H1 (cell line): ENCODE data around the gene CNR2. TPM values are rescaled to one million over a fixed set of nuclear protein-coding genes. Genes with fewer than 3 reads are reported as not detected.

Experiments used
- CTCF ChIA-PET: fragments of 300-600 bp; sonication (Branson Sonifier 250); formaldehyde crosslinking; loops from one replicate; lab custom pipeline; 2021; ENCODE audit not compliant: partially characterized antibody; lab: Charles Lee
- POLR2A ChIA-PET: fragments of 300-600 bp; sonication (Branson Sonifier 250); formaldehyde crosslinking; loops from one replicate; lab custom pipeline; 2021; ENCODE audit warnings: inconsistent platforms; ENCODE audit not compliant: partially characterized antibody; lab: Charles Lee
- DNase-seq, 2 experiments: peaks; one replicate each; pipeline versions ENCODE4 v3.0.0 to v3.0.0-alpha.2; 2010 to 2022; ENCODE audit warnings: low spot score in 2 of 2, low read depth in 1 of 2, mixed read lengths in 1 of 2
- FAIRE-seq: peaks from 2 replicates; lab custom pipeline; 2011; peaks lifted over from hg19 to GRCh38; lab: Jason Lieb, UNC
- H2AFZ ChIP-seq: 2 replicates; pipeline ENCODE4 v1.8.1; 2012; ENCODE audit warnings: low read length, inconsistent platforms
- H2AK5ac ChIP-seq: 2 replicates; pipeline ENCODE4 v1.6.1; 2013; ENCODE audit warnings: low read depth, low read length
- H2BK120ac ChIP-seq: replicated peaks from 2 replicates; pipeline ENCODE3; 2013; ENCODE audit warnings: low read depth, low read length, inconsistent platforms
- H2BK12ac ChIP-seq: 2 replicates; pipeline ENCODE4 v1.6.1; 2013; ENCODE audit warnings: low read depth, low read length
- H2BK15ac ChIP-seq: 2 replicates; pipeline ENCODE4 v1.6.1; 2013; ENCODE audit warnings: low read length
- H2BK20ac ChIP-seq: 2 replicates; pipeline ENCODE4 v1.6.1; 2013; ENCODE audit warnings: low read length
- H2BK5ac ChIP-seq: 2 replicates; pipeline ENCODE4 v1.6.1; 2013; ENCODE audit warnings: low read depth, low read length
- H3K14ac ChIP-seq: 2 replicates; pipeline ENCODE4 v1.6.1; 2013; ENCODE audit warnings: inconsistent platforms; ENCODE audit not compliant: insufficient read length
- H3K18ac ChIP-seq: 2 replicates; pipeline ENCODE4 v1.6.1; 2013; ENCODE audit warnings: low read length; ENCODE audit errors: extremely low read depth
- H3K23ac ChIP-seq: 2 replicates; pipeline ENCODE4 v1.6.1; 2013; ENCODE audit warnings: inconsistent platforms; ENCODE audit not compliant: insufficient read length
- H3K23me2 ChIP-seq: 2 replicates; pipeline ENCODE4 v1.6.1; 2013; ENCODE audit warnings: low read depth, low read length
- H3K27ac ChIP-seq: 2 replicates; pipeline ENCODE4 v1.6.1; 2011; ENCODE audit warnings: low read depth, low read length, inconsistent platforms
- H3K27me3 ChIP-seq, 4 experiments: replicated peaks in 1 of 4; 1 replicate in 1 of 4; 2 replicates in 3 of 4; pipeline versions ENCODE4 v1.6.1 to v1.8.1; 2011 to 2013; ENCODE audit warnings: low read length in 3 of 4, mild to moderate bottlenecking in 3 of 4, inconsistent platforms in 2 of 4, mixed read lengths in 2 of 4, moderate library complexity in 1 of 4; ENCODE audit not compliant: control insufficient read depth in 3 of 4, insufficient read depth in 3 of 4; ENCODE audit errors: extremely low read depth in 1 of 4
- H3K36me3 ChIP-seq, 4 experiments: 2 replicates each; pipeline versions ENCODE4 v1.6.1 to v1.8.1; 2011 to 2013; ENCODE audit warnings: mild to moderate bottlenecking in 4 of 4, low read length in 3 of 4, moderate library complexity in 2 of 4, control low read depth in 1 of 4, inconsistent platforms in 1 of 4; ENCODE audit not compliant: insufficient read depth in 4 of 4, control insufficient read depth in 2 of 4
- H3K4ac ChIP-seq: replicated peaks from 2 replicates; pipeline ENCODE3; 2013; ENCODE audit warnings: low read length, low read depth, mixed read lengths, inconsistent platforms; ENCODE audit not compliant: insufficient read length
- H3K4me1 ChIP-seq, 4 experiments: replicated peaks in 1 of 4; 1 replicate in 1 of 4; 2 replicates in 3 of 4; pipeline versions ENCODE4 v1.6.1 to v1.8.1; 2011 to 2013; ENCODE audit warnings: low read length in 3 of 4, inconsistent platforms in 2 of 4, mixed read lengths in 1 of 4; ENCODE audit not compliant: insufficient read depth in 4 of 4, control insufficient read depth in 3 of 4
- H3K4me2 ChIP-seq, 2 experiments: 2 replicates each; pipeline versions ENCODE4 v1.6.1 to v1.8.1; 2011 to 2013; ENCODE audit warnings: low read depth in 2 of 2, low read length in 2 of 2, control low read depth in 1 of 2, inconsistent platforms in 1 of 2, mild to moderate bottlenecking in 1 of 2; ENCODE audit not compliant: insufficient read depth in 1 of 2
- H3K4me3 ChIP-seq, 4 experiments: fragments of 200-600, 300-600 bp in 1 of 4; sonication (generic), shearing (Covaris generic), sonication (Bioruptor Twin) in 1 of 4; 2 replicates each; pipeline versions ENCODE4 v1.5.1 to v1.8.1; 2011 to 2016; ENCODE audit warnings: low read length in 4 of 4, low read depth in 3 of 4, control low read depth in 2 of 4, inconsistent platforms in 2 of 4, mild to moderate bottlenecking in 2 of 4, mixed read lengths in 1 of 4, moderate library complexity in 1 of 4; ENCODE audit not compliant: insufficient read depth in 2 of 4; ENCODE audit errors: extremely low read depth in 1 of 4
- H3K56ac ChIP-seq: replicated peaks from 2 replicates; pipeline ENCODE3; 2013; ENCODE audit warnings: low read depth, mild to moderate bottlenecking, mixed read lengths, low read length, inconsistent platforms; ENCODE audit not compliant: insufficient read length
- H3K79me1 ChIP-seq: 2 replicates; pipeline ENCODE4 v1.6.1; 2013; ENCODE audit warnings: low read depth, low read length, control low read depth
- H3K79me2 ChIP-seq, 2 experiments: 2 replicates each; pipeline versions ENCODE4 v1.6.1 to v1.8.1; 2012 to 2013; ENCODE audit warnings: low read length in 2 of 2, mild to moderate bottlenecking in 2 of 2, inconsistent platforms in 1 of 2; ENCODE audit not compliant: insufficient read depth in 2 of 2, control insufficient read depth in 1 of 2
- H3K9ac ChIP-seq, 4 experiments: replicated peaks in 1 of 4; 1 replicate in 1 of 4; 2 replicates in 3 of 4; pipeline versions ENCODE4 v1.6.1 to v1.8.1; 2011 to 2013; ENCODE audit warnings: low read depth in 3 of 4, low read length in 3 of 4, control low read depth in 2 of 4, mild to moderate bottlenecking in 2 of 4, moderate library complexity in 2 of 4, inconsistent platforms in 1 of 4; ENCODE audit errors: extremely low read depth in 1 of 4
- H3K9me3 ChIP-seq, 2 experiments: 2 replicates each; pipeline versions ENCODE4 v1.6.1 to v1.8.1; 2012 to 2013; ENCODE audit warnings: mild to moderate bottlenecking in 2 of 2, moderate library complexity in 2 of 2, control low read depth in 1 of 2, inconsistent platforms in 1 of 2, low read depth in 1 of 2, low read length in 1 of 2, mixed read lengths in 1 of 2; ENCODE audit not compliant: insufficient read depth in 2 of 2
- H4K20me1 ChIP-seq, 2 experiments: replicated peaks in 1 of 2; 2 replicates each; pipeline versions ENCODE3 to v1.8.1; 2011 to 2013; ENCODE audit warnings: inconsistent platforms in 2 of 2, low read length in 2 of 2, mild to moderate bottlenecking in 1 of 2; ENCODE audit not compliant: insufficient read depth in 2 of 2, control insufficient read depth in 1 of 2
- H4K5ac ChIP-seq: 2 replicates; pipeline ENCODE4 v1.6.1; 2013; ENCODE audit warnings: low read length, low read depth, mixed read lengths, inconsistent platforms; ENCODE audit not compliant: insufficient read length
- H4K8ac ChIP-seq: 2 replicates; pipeline ENCODE4 v1.8.0; 2013; ENCODE audit warnings: mild to moderate bottlenecking, moderate library complexity, low read length, inconsistent platforms; ENCODE audit not compliant: insufficient read depth; ENCODE audit errors: extremely low read depth
- H4K91ac ChIP-seq: replicated peaks from 2 replicates; pipeline ENCODE3; 2013; ENCODE audit warnings: low read length, mixed read lengths, inconsistent platforms; ENCODE audit not compliant: insufficient read length
- ASH2L ChIP-seq: fragments of 200-600, 300-600 bp; sonication (generic); IDR thresholded peaks from one replicate; pipeline ENCODE4 v1.7.1; 2017; ENCODE audit warnings: low read length
- EP300 ChIP-seq, 2 experiments: IDR thresholded peaks; 1 replicate in 1 of 2; 2 replicates in 1 of 2; pipeline ENCODE4 v1.6.1; 2011 to 2012; ENCODE audit warnings: low read depth in 2 of 2, low read length in 2 of 2, mild to moderate bottlenecking in 2 of 2, borderline replicate concordance in 1 of 2, inconsistent platforms in 1 of 2, moderate library complexity in 1 of 2
- WGBS, 2 experiments: shearing (Covaris generic) in 1 of 2; methylation state at CpG; one replicate each; pipeline versions ENCODE4 v1.1.6 to v1.1.7; 2013 to 2015; ENCODE audit warnings: low lambda C conversion rate in 2 of 2, mixed read lengths in 2 of 2, inconsistent platforms in 1 of 2, low coverage in 1 of 2, missing lambda C conversion rate in 1 of 2; ENCODE audit not compliant: insufficient replicate concordance in 2 of 2, insufficient coverage in 1 of 2, insufficient read length in 1 of 2; ENCODE audit errors: extremely low coverage in 1 of 2, missing lambda C conversion rate in 1 of 2; 5-methylcytosine and 5-hydroxymethylcytosine counted together
- polyA plus RNA-seq, 7 experiments: library from polyadenylated mRNA; depleted of rRNA in 3 of 7; stranded (reverse) in 5 of 7; unstranded in 2 of 7; fragments of >200 nt in 5 of 7; fragments of 200-250 nt in 2 of 7; gene quantifications; 1 replicate in 5 of 7; 2 replicates in 1 of 7; 4 replicates in 1 of 7; pipeline versions ENCODE4 v1.2.1 to v1.2.3, GENCODE V29; 2011 to 2013; ENCODE audit warnings: missing spikeins in 2 of 7, mixed read lengths in 2 of 7
- total RNA-seq: library from RNA; stranded (reverse); fragmentation: NEBNext Ultra II Directional; extraction: Animal tissue kit (Norgen Biotek cat#: 25700); gene quantifications from 2 replicates; pipeline ENCODE4 v1.2.1, GENCODE V29; 2021

The CNR2 gene
- total and polyA plus RNA-seq, 2 of the 8 experiments (the other 6 are each of a cell fraction or from before 2014, with no cell fraction given), result not detected

DNA sequence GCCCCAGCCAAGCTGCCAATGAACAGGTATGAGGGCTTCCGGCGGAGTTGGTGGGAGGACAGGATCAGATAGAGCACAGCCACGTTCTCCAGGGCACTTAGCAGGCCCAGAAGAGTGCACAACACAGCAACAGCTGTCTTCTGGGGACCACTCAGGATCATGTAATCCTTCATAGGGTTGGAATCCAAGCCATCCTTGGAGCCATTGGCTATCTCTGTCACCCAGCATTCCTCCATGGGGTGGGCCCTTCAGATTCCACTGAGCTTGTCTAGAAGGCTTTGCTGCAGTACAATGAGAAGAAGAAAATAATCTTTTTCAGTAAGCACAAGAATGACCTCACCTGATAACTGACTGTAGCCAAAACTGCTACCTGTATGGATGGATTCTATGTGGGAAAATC lies 37.8 kb downstream of the CNR2 start:
- no peak overlapping the region for H3K4me3 ChIP-seq
- H3K9ac ChIP-seq, result no peak overlapping the region
- H3K36me3 ChIP-seq, result no peaks in the 10 kb centered on the region
- H2BK5ac ChIP-seq, result no peak overlapping the region
- H3K23me2 ChIP-seq, result no peaks in the 10 kb centered on the region
- H3K4me1 ChIP-seq, result no peaks in the 10 kb centered on the region
- no peak overlapping the region for H2BK20ac ChIP-seq
- no peak overlapping the region for H3K14ac ChIP-seq
- no peak overlapping the region for H3K56ac ChIP-seq
- H3K18ac ChIP-seq, result no peak overlapping the region
- 90% methylated on average over 3 of the region's 3 CpGs; no CpG with 5 or more reads in 1 of the 2 experiments for WGBS, 2 experiments
- no peak overlapping the region for H2AK5ac ChIP-seq
- POLR2A ChIA-PET, result interaction anchor here (0.6 kb wide), 1 partner anchor 1775 kb away, joined by 3 read pairs; no protein-coding TSS in a partner anchor
- H4K91ac ChIP-seq, result no peak overlapping the region
- H3K27me3 ChIP-seq, result no peaks in the 10 kb centered on the region
- no peak overlapping the region for H3K4me2 ChIP-seq
- H2BK120ac ChIP-seq, result no peak overlapping the region
- no peaks in the 10 kb centered on the region for H3K79me1 ChIP-seq
- CTCF ChIA-PET, result interaction anchor here (0.6 to 1.2 kb wide), 3 partner anchors 9 to 26 kb away, joined by 3 read pairs; no protein-coding TSS in a partner anchor
- no peaks in the 10 kb centered on the region for H3K79me2 ChIP-seq
- no peak for TF ChIP-seq EP300 (IDR thresholded peaks at IDR 0.05; ENCODE audit: borderline replicate concordance in 1 of 2, low read depth in 2 of 2, low read length in 2 of 2)
- TF ChIP-seq ASH2L, result no peak
- peaks cover 0 to 12% of the 10 kb centered on the region in 2 experiments; a peak in 2 of 4 replicates for H3K9me3 ChIP-seq
- no peak overlapping the region for H3K27ac ChIP-seq
- no peak overlapping the region for H2BK12ac ChIP-seq
- no peaks in the 10 kb centered on the region for H4K20me1 ChIP-seq
- H3K4ac ChIP-seq, result no peak overlapping the region
- H4K8ac ChIP-seq, result no peak overlapping the region
- FAIRE-seq, result no peak
- H2BK15ac ChIP-seq, result no peak overlapping the region
- H4K5ac ChIP-seq, result no peak overlapping the region
- DNase-seq, result no peak
- H3K23ac ChIP-seq, result no peak overlapping the region
- H2AFZ ChIP-seq, result no peak overlapping the region
